Left colon (tissue), 2 donors: ENCODE data around the gene CORO1C. TPM values are rescaled to one million over a fixed set of nuclear protein-coding genes. Genes with fewer than 3 reads are reported as not detected.
A peak's percentile ranks its signal among the peaks of the same experiment; 100 is the strongest.

ENCODE experiments used
- ATAC-seq: fragments of 200-7000 bp; cut with Tn5 transposase; one replicate; pipeline ENCODE4 v1.9.1; 2020; ENCODE audit warnings: mild to moderate bottlenecking, moderate library complexity
- DNase-seq, 2 donors: peaks; one replicate each; pipeline ENCODE4 v3.0.0-alpha.2; 2020
- intact Hi-C, 2 donors: fragments of 100-400 bp; cut with DNase I in 1 of 2; cut with micrococcal nuclease in 1 of 2; formaldehyde crosslinking; loops; one replicate each; pipeline versions ENCODE4 v1.11.2 to v1.14.0; 2022; cut with DNase I, micrococcal nuclease
- total RNA-seq, 2 donors: library from RNA; stranded (reverse); fragmentation: NEBNext Ultra II Directional; extraction: Animal tissue kit (Norgen Biotek cat#: 25700); gene quantifications; one replicate each; pipeline ENCODE4 v1.2.1, GENCODE V29; 2021
- donor health status: DM: no; HTN: no; CAD: no.
- donor health status: DM: yes; HTN: yes; CAD: no.

Gene CORO1C
- total RNA-seq, 2 donors from 2014 or later: 85.6 to 128 TPM

DNA sequence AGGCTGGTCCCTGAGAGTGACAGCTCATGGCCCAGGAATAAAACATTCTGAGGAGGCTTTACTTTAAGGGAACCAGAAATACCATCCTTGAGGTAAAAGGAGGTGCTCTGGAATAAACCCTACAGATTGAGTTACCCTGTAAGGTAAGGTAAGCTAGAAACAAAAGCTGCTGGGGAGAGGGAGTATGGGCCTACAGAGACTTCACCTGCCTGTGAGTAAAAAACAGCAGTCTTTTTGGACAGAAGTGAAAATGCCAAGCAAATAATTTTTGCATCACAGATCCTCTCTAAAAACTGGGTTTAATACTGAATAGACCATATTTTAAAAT lies 41.2 kb downstream of the CORO1C start:
- intact Hi-C loops: no loop called here
- DNase-seq (no peak), ATAC-seq (no peak)

DNA sequence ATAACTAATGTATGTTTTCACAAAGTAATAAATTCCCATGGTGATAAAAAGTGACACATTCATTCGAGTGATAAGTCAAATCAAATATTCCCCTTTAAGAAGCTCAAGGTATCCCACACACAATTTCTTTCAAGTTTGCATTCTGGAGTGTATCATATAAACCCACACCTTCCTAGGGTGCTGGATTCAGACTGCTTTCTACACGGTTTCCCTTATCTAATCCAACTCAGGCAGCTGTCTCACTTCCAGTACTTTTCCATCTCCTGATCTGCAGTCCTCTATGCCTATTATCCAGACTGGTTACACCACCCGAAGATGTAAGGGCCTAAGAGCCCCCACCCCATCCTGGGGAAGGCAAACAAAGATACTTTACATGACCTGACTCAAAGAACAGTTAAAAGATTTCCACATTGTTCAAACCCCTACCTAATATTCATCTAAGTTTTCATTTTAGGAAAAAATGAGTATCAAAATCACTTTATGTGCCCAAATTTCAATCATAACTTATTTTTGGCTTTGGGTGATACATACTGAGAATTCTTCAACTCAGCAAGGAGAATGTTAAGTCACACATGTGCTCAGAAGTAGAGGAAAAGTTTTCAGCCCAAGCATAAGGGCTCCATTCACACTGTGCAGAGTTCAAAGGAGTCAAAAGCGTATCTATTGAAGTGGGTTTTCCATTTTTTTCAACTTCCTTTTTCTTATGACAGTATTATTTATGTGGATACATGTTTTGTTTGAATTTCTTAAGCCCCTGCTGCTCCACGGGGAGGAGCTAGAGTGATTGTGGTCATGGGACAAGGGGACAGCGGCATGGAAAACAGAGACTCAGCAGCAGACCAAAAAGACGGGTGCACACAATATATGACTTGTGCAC lies 41.8 kb downstream of the CORO1C start:
- no peak for ATAC-seq

DNA sequence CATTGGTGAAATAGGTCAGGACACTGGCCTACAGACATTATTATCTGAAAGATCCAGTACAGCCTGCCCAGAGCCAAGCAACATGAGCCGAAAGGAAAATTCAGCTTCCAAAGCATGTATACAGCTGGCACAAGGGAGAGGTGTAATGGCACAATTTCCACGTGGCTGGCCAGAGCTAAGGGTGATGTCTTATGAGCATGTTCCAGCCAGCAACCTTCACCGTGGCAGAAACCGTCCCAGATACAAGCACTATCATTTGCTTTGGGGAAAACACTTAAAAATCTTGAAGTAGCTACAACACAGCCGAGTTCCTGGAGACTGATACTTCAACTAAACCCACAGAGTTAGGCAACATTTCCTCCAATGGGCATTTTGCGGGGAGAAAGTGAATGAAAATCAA lies 44.5 kb downstream of the CORO1C start:
- intact Hi-C loops: no loop called here

More for the DNA sequence above, 41.8 kb downstream of the CORO1C start:
- intact Hi-C loops: no loop called here
- DNase-seq: peak in 1 of 2 donors; percentile 52

DNA sequence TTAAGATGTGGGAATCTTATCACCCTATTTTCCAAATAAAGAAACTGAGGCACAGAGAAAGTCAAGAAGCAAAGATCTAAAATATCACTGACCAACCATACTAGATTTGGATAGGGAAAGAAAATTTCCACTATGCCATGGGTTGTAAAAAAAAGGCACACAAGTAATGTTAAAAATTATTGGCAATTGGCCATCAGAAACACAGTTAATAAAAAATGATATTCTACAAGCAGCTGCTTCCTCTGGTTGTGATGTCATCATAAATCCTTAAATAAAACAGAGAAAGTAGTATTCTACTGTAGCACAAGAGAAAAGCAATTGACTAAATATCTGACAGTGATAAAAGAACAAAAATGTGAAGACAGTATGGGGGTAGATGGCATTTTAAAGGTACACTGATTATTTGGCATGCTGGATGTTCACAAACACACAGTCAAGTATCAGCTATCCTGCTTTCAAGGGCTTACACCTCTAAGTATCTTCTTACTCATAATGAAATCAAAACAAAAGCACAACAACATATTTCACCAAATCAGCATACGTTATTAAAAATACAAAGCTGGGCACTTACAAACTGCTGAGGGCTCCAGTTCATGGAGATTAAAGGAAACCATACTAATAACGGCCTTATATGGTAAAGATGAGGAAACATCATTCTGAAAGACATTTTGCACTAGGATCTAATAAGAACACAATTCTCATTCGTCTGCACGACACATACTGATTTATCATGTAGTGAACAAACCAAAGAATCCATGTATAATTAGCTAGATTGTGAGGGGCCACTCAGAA lies 45.7 kb downstream of the CORO1C start:
- ATAC-seq (no peak), DNase-seq (no peak)
- intact Hi-C loops: no loop called here

More for the DNA sequence above, 44.5 kb downstream of the CORO1C start:
- DNase-seq: no peak
- ATAC-seq: no peak

DNA sequence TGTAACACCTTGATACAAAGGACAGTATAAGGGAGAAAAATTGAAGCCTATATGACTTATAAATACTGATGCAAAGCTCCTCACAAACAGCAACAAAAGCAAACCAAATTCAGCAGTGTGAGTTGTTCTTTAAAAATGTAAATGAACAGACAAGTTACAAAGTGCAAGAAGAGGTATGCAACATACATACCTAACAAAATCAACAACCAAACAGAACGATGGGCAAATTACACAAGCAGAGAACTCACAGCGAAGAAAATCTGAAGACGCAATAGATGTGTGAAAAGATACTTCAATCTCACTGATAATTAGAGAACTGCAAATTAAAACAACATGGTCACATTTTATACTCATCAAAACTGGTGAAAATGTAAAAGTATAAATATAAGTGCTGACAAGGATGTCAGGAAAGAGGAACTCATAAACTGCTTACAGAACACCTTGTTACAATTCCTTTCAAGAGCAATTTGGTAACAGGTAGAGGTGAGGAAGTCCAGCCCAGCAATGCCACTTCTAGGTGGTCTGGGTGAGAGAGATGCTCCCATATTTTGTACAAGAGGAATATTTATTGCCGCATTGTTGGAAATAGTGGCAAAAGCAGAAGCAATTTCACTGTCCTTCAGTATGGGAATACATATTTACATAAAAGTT lies 47.3 kb downstream of the CORO1C start:
- intact Hi-C loops: no loop called here
- no peak for ATAC-seq
- no peak for DNase-seq

DNA sequence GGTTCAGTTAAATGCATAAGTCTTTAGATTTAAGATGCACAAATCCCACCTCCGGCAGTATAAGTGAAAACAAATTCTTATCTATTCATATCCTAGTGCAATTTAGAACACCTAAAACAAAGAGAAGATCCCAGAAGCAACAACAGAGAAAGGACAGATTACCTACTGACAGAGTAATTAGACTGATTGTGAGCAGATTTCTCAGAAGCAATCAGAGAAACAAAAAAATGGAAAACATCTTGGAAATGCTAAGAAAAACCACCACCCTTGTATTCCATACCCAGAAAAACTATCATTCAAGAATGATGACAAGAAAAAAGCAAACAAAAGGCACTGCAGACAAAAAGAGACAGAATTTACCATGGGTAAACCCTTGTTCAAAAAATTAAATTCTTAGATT lies 50.0 kb downstream of the CORO1C start:
- intact Hi-C loops: no loop called here
- DNase-seq (no peak), ATAC-seq (no peak)

DNA sequence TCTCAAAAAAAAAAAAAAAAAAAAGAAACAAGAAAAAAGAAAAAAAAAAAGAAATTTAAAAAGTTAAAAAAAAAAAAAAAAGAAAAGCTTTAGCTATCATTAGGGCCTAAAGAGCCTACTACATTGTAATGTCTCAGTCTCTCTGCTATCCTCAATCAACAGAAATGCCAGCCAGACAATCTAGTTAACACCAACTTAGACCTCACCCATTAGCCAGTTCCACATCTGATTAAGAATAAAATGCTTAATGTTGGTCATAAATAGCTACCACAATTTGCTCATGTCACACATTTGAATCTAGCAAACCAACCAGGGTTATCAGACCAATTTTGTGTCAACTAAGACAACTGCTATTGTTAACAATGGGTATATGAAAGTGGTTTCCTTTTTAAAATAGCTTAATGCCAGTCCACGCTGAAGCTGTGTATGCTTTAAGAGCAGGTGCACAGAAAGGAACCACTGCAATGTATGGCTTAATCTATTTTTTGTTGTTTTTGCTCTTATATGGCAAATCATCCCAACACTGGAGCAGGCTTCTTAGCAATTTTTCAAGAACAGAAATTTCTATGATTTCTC lies 52.1 kb downstream of the CORO1C start:
- ATAC-seq (no peak), DNase-seq (no peak)
- intact Hi-C loops: no loop called here

DNA sequence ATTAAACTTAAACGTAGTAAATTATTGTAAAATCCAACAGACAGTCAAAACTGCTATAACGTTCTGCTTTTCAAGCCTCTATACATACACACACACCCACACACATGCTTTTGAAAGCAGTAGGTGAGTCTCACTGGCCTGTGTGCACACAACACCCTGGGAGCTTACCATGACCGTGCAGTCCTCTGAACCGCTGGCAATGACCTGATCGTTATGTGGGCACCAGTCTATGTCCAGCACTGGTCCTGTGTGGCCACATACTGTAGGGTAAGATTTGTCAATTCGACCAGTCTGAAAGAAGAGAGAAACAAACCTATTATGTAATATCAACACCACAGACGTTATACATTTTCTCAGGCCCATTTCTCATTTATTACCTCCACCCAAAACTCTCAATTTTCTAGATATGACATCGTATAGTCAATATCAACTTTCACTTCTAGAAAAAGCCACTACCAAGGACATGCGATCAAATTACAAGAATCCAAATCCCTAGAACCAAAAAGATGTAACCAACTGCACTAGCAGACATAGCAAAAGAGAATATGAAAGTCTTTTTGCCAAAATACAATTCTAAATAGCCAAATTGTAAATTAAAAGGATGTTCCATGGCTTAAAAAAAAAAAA lies 53.1 kb downstream of the CORO1C start:
- no peak for ATAC-seq
- no peak for DNase-seq
- intact Hi-C loops: no loop called here

DNA sequence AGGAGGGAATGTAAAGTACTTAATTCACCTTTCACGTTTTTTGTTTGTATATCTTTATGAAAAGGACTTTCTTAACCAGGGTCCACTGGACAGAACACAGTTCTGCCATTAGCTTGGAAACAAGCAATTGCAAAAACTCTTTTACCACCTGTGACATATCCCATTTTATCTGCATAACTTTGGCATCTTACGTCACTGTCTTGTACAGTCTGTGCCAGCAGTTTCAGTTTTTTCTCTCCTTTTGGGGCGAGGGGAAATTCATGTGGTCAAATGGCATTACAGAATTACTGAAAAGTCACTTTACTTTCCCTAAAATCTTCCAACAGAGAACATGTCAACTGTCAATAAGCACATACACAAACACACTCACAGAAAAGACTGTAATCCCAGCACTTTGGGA lies 53.9 kb downstream of the CORO1C start:
- intact Hi-C loops: no loop called here
- ATAC-seq: no peak
- no peak for DNase-seq

DNA sequence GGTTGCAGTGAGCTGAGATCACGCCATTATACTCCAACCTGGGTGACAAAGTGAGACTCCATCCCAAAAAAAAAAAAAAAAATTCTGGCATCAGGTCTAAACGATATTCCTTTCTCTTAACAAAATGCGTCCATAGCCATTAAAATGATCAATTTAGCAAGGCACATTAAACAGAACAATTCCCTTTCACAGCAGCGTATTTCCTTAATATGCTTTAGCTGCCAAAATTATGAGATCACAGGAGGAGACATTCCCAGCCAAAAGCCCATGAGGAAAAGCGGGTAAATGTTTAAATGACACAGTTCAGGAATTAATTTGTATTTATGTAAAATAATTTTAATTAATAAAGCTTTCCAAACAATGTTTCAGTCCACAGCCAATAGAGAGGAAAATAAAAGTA lies 54.6 kb downstream of the CORO1C start:
- intact Hi-C loops: no loop called here
- DNase-seq: no peak
- ATAC-seq: no peak

DNA sequence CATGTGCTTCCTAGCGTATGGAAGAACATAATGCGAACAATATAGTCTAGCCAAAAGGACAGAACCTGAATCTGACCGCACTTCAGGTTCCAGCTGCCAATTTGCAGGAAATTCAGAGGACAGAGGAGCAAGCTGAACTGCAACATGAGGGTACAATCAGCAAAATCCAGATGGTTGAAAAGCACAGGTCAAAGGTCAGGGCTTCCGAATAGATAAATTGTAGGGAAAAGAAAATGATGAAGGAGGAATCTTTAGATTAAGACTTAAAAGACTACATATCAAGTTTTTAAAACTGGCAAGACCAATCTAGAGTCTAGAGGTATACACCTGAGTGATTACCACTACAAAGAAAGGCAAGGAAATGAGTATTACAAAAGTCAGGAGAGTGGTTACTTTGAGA lies 55.5 kb downstream of the CORO1C start:
- DNase-seq: no peak
- intact Hi-C loops: no loop called here
- no peak for ATAC-seq

DNA sequence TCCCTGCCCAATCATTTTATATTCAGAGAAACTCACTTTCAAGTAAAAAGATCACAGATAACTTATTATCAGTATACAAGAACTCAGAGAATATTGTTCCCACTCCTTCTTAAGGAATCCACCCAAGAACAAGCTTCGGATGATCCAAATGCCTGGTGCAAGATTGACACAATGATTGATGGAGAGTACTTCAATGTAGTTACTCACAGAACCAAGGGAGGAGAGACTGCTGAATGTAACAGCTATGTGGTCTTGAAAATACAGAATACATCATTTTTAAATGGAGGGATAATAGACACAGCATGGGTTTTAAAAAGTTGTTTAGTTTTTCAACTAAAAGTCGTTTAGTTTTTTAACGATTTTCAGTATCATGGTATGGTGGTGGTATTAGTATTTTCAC lies 59.3 kb downstream of the CORO1C start:
- ATAC-seq (no peak), DNase-seq (no peak)
- intact Hi-C loops: no loop called here

DNA sequence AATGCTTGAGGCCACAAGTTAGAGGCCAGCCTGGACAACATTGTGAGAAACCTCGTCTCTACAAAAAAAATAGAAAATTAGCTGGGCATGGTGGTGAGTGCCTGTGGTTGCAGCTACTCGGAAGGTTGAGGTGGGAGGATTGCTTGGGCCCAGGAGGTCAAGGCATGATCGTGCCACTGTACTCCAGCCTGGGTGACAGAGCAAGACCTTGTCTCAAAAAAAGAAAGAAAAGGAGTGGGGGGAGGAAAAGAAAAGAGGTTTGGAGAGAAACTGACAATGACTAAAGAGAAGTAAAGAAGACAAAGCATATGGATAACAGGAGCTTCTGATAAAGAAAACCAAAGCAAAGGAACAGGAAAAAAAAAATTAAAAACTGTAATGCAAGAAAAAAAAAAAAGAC lies 60.2 kb downstream of the CORO1C start:
- ATAC-seq (no peak), DNase-seq (no peak)
- intact Hi-C loops: no loop called here

DNA sequence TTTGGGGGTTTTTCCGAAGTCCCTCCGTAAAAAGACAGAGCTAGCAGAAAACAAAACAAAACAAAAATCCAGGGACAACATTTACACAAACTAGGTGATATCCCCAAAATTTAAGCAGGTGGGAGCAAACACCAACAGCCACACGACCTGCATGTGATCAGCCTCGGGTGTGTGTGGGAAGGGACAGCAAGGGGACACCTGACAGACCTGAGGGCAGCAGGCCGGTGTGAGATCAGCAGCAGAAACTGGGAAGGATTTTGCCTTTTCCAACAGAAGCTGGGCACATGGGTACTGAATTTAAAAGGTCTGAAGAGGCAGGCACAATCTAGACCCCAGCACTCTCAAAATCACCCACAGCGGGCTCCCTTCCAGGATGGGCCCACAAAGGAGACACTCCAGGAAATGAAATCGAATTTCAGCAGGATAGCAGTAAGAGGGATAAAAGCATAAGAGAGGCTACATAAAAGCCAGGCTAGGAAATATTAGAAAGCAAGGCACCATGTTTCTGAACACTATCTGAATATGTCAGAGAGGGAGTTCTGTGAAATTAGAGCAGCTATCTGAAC lies 61.2 kb downstream of the CORO1C start:
- no peak for ATAC-seq

DNA sequence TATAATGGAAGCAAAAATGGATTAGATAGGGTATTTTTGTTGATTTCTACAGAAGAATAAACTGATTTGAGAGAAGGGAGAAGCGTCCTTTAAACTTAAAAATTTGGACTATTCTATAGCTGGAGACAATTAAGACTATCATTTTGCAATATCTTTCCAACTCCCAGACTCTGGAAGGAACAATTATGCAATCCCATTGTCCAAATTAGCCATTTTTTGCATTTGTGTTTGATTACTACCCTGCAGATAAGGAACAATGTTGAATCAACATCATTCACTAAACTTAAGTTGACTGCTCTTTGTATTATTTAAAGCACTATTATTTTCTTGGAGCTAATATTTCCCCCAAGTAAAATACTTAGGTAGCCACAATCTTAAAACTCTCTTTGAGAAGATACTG lies 62.8 kb downstream of the CORO1C start:
- DNase-seq (no peak), ATAC-seq (no peak)
- intact Hi-C loops: loop anchor here (5.0 to 10.0 kb wide), 2 partner anchors 56 to 134 kb away; no protein-coding TSS in a partner anchor

More for the DNA sequence above, 61.2 kb downstream of the CORO1C start:
- intact Hi-C loops: no loop called here
- no peak for DNase-seq

DNA sequence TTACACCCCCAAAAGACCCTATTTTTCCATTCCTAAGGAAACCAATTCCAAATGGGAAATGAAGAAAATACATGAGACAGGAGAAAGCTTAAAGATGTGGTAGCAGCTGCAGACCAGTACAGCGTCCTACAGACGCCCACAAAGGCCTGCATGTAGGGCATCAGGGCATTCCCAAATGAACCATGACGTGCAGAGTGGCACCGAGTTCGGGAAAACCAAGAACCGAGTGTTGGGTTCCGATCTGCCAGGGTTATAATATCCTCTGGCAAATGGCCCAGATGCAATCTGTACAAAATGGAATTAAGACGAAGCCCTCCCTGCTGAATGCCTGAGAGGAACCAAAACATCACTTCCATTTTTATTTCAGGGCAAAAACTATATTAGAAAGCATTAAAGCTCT lies 63.3 kb downstream of the CORO1C start:
- intact Hi-C loops: loop anchor here (5.0 to 10.0 kb wide), 2 partner anchors 57 to 134 kb away; no protein-coding TSS in a partner anchor
- ATAC-seq: no peak
- DNase-seq: no peak

DNA sequence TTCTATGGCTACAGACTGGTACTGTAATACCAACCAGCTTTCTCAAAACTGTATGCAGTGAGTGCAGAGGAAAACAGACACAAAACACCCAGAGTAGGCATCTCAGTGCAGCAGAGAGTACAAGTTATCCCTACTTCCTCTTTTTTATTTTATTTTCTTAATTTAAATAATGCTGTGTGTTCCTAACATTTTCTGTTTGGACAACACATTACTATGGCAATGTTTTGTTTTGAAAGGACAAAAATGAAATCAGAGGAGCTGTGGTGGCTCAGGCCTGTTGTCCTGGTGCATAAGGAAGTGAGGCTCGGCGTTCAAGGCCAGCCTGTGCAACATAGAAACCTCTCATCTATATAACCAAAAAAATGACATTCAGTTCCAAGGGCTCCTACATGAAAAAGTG lies 64.0 kb downstream of the CORO1C start:
- no peak for ATAC-seq
- DNase-seq: no peak
- intact Hi-C loops: loop anchor here (5.0 to 10.0 kb wide), 2 partner anchors 57 to 135 kb away; no protein-coding TSS in a partner anchor

DNA sequence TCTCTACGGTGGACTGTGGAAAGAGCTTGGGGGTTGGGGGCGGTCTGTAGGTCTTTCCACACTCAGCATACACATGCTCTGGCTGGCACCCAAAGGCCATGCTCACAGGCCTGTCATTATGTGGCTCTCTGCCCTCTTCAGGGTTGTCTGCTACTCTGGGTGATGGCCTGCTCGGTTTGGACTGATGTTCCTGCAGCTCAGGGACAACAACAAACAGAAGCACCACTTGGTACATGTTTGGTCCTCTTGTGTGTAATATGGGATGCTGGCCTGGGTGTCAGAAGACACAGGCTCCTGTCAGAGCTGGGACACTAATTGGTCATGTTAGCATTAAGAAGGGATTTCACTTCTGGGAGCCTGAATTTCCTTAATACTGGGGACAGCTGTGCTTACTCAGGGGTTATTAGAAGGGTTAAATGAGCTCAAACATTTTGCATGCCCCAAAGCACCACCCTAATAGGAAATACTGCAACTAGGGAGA lies 64.9 kb downstream of the CORO1C start:
- intact Hi-C loops: loop anchor here (5.0 to 10.0 kb wide), 2 partner anchors 58 to 136 kb away; no protein-coding TSS in a partner anchor
- DNase-seq (no peak), ATAC-seq (no peak)
